ENCODE measurements around the gene RPL36. TPM values are rescaled to one million over a fixed set of nuclear protein-coding genes. Genes with fewer than 3 reads are reported as not detected.
"Not testable (repeated sequence)": the region's sequence is repeated elsewhere in the genome, so short reads cannot be mapped to it uniquely, and the experiment has no call there.

The RPL36 gene
- total RNA-seq, 4 donors from 2014 or later, result 329 to 784 (median 462) TPM

GRCh38 chr19:5687360-5688198, 2.5 kb upstream of the RPL36 start:
- Histone ChIP-seq H3K27me3 (no peaks in the 10 kb centered on the region), H3K36me3 (peaks cover 0 to 10% of the 10 kb centered on the region in 2 donors), H3K4me3 (peak overlapping the region; percentile 56 to 82 (median 72)), H3K9me3 (no peaks in the 10 kb centered on the region), H3K27ac (peak overlapping the region; percentile 82 to 93 (median 88)), H3K4me1 (peaks cover 21 to 25% of the 10 kb centered on the region in 2 donors)
- DNase-seq (no peak), ATAC-seq (no peak)
- intact Hi-C loops (cut with DNase I; ENCODE audit: low total_unique reads), result loop anchor here (5.0 kb wide), 1 partner anchor 1925 kb away; the partner anchor contains the start of genes APBA3 and MRPL54
- in situ Hi-C loops (cut with MboI; ENCODE audit: low sequenced_read_pairs in 4 of 4), result loop anchor here in 1 of 4 donors (10.0 kb wide), 1 partner anchor 63 kb away; the partner anchor contains the start of genes SAFB and SAFB2
- TF ChIP-seq CTCF (IDR thresholded peaks at IDR 0.05 in 4 of 5, conservative IDR thresholded peaks at IDR 0.05 in 1 of 5) (peak in 3 of 5 experiments; percentile 9 to 16 (median 9)), POLR2A (IDR thresholded peaks at IDR 0.05) (no peak)

- not testable (repeated sequence) for H3K9me3 ChIP-seq, ATAC-seq, H3K27me3 ChIP-seq, H3K4me3 ChIP-seq, H3K27ac ChIP-seq, DNase-seq
- in situ Hi-C loops (cut with MboI; ENCODE audit: low sequenced_read_pairs in 4 of 4) (loop anchor here in 1 of 4 donors (10.0 kb wide), 1 partner anchor 64 kb away; the partner anchor contains the start of genes SAFB and SAFB2), intact Hi-C loops (cut with DNase I; ENCODE audit: low total_unique reads) (loop anchor here (5.0 kb wide), 1 partner anchor 1926 kb away; the partner anchor contains the start of genes APBA3 and MRPL54)
- H3K4me1 ChIP-seq, result peaks cover 21 to 25% of the 10 kb centered on the region in 2 donors
- peaks cover 0 to 17% of the 10 kb centered on the region in 2 donors for H3K36me3 ChIP-seq
Observed at GRCh38 chr19:5688262-5688881, 1.7 kb upstream of the RPL36 start.

GRCh38 chr19:5690955-5691821, 1.1 kb downstream of the RPL36 start:
- in situ Hi-C loops (cut with MboI; ENCODE audit: low sequenced_read_pairs in 4 of 4) (no loop called here), intact Hi-C loops (cut with DNase I; ENCODE audit: low total_unique reads) (loop anchor here (1.0 kb wide), 1 partner anchor 29 kb away; the partner anchor contains the start of genes CATSPERD and LONP1)
- TF ChIP-seq POLR2A (IDR thresholded peaks at IDR 0.05), result peak in 1 of 2 donors; percentile 19
- TF ChIP-seq CTCF (IDR thresholded peaks at IDR 0.05 in 4 of 5, conservative IDR thresholded peaks at IDR 0.05 in 1 of 5), result no peak
- Histone ChIP-seq H3K9me3 (no peaks in the 10 kb centered on the region), H3K36me3 (peaks cover 0 to 43% of the 10 kb centered on the region in 2 donors), H3K27ac (peak overlapping the region; percentile 83 to 94 (median 86)), H3K27me3 (no peaks in the 10 kb centered on the region), H3K4me3 (peak overlapping the region; percentile 71 to 93 (median 84)), H3K4me1 (peaks cover 21 to 24% of the 10 kb centered on the region in 2 donors)
- ATAC-seq, result no peak
- peak in 1 of 2 donors; percentile 63 for DNase-seq

- Histone ChIP-seq H3K27ac (peak overlapping the region; percentile 83 to 94 (median 86)), H3K4me1 (peaks cover 21% of the 10 kb centered on the region in 2 donors), H3K4me3 (peak overlapping the region; percentile 71 to 93 (median 84)), H3K27me3 (no peaks in the 10 kb centered on the region), H3K9me3 (no peaks in the 10 kb centered on the region), H3K36me3 (peaks cover 0 to 45% of the 10 kb centered on the region in 2 donors)
- ATAC-seq, result no peak
- intact Hi-C loops (cut with DNase I; ENCODE audit: low total_unique reads), result no loop called here
- in situ Hi-C loops (cut with MboI; ENCODE audit: low sequenced_read_pairs in 4 of 4), result no loop called here
- TF ChIP-seq CTCF (IDR thresholded peaks at IDR 0.05 in 4 of 5, conservative IDR thresholded peaks at IDR 0.05 in 1 of 5), result no peak
- DNase-seq, result no peak
Observed at GRCh38 chr19:5691822-5692722, 2.0 kb downstream of the RPL36 start.

All from gastrocnemius medialis (tissue), 4 donors.